B cell (primary cell): ENCODE data around the gene SCGB1C2.

Experiments
- EZH2 ChIP-seq: IDR thresholded peaks from 2 replicates; pipeline ENCODE4 v1.6.1; 2012; ENCODE audit warnings: borderline replicate concordance, low read depth, mild to moderate bottlenecking, moderate library complexity, low read length; ENCODE audit not compliant: insufficient read depth, poor library complexity, severe bottlenecking
- TF ChIP-seq, protein P1 (sequence below): fragments of 200-600 bp; IDR thresholded peaks from one replicate; pipeline ENCODE4 v1.8.0; 2022; ENCODE audit warnings: antibody characterized with exemption, mild to moderate bottlenecking

DNA sequence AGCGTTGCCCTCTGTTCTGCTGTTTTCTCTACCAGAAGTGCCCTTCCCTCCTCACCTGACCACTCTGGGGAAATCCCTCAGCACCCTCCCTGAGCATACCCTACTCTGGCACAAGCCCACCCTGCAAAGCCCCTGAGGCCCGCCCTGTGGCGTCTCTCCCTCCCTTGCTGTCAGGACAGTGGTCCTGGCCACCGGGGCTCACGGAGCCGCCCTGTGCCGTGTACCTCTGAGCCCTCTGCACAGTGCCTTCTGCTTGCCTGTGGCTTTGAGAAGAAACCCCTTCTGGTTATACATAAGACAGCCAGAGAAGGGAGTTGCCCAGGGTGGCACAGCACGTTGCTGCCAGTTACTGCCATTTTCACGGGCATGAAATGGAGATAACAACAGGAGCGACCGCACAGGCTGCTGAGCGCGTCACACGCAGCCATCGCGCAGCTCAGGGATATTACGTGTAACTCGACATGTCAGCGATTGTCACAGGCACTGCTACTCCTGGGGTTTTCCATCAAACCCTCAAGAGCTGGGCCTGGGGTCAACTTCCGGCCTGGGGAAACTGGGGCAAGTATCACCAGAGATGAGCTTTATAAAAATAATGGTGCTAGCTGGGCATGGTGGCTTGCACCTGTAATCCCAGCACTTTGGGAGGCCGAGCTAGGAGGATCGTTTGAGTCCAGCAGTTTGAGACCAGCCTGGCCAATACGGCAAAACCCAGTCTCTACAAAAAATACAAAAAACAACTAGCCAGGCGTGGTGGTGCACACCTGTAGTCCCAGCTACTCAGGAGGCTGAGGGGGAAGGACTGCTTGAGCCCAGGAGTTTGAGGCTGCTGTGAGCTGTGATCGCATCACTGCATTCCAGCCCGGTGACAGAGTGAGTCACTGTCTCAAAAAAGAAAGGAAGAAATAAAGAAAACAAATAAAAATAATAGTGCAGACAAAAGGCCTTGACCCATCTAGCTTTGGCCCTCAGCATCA, 14.8 kb downstream of the SCGB1C2 start:
- TF ChIP-seq, protein P1, sequence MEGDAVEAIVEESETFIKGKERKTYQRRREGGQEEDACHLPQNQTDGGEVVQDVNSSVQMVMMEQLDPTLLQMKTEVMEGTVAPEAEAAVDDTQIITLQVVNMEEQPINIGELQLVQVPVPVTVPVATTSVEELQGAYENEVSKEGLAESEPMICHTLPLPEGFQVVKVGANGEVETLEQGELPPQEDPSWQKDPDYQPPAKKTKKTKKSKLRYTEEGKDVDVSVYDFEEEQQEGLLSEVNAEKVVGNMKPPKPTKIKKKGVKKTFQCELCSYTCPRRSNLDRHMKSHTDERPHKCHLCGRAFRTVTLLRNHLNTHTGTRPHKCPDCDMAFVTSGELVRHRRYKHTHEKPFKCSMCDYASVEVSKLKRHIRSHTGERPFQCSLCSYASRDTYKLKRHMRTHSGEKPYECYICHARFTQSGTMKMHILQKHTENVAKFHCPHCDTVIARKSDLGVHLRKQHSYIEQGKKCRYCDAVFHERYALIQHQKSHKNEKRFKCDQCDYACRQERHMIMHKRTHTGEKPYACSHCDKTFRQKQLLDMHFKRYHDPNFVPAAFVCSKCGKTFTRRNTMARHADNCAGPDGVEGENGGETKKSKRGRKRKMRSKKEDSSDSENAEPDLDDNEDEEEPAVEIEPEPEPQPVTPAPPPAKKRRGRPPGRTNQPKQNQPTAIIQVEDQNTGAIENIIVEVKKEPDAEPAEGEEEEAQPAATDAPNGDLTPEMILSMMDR, result no peak
- TF ChIP-seq EZH2, result no peak
